Measurements from ENCODE around the gene TNC. TPM values are rescaled to one million over a fixed set of nuclear protein-coding genes. Genes with fewer than 3 reads are reported as not detected.

Gene TNC
- polyA plus RNA-seq, 1 of the 3 experiments (the other 2 are of a cell fraction): 805 TPM

DNA sequence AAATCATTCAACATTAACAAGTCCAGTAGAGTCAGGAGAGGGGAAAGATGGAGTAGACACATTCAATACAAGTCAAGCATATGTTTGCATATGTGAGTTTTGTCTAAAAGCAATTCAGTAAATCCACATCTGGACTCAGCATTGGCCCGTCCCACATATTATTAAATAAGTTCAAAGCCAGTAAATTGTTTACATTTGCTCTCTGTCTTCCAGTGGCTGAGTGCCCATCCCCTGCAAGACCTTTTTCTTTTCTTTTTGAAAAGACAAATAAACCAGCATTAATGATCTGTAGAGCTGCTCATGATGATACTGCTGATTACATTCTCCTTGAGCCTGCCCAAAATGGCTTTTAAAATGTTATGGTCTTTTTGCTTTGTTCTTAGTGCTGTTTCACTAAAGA lies 71.1 kb downstream of the TNC start:
- peaks cover 87 to 93% of the 10 kb centered on the region in 2 experiments for H3K36me3 ChIP-seq (replicated peaks in 1 of 2; ENCODE audit: control insufficient read depth in 1 of 2, insufficient read depth in 2 of 2, low read length in 1 of 2)
- no peaks in the 10 kb centered on the region for H4K20me1 ChIP-seq (ENCODE audit: insufficient read depth)
- peaks cover 39% of the 10 kb centered on the region for H3F3A ChIP-seq (replicated peaks; ENCODE audit: insufficient read depth)
- no peaks in the 10 kb centered on the region for H3K27me3 ChIP-seq (ENCODE audit: insufficient read depth)
- no peak overlapping the region for H3K9ac ChIP-seq
- WGBS (ENCODE audit: low lambda C conversion rate): 89% methylated on average over 1 of the region's 1 CpG
- no peak overlapping the region for H3K4me3 ChIP-seq (ENCODE audit: low read depth in 2 of 2, low read length in 1 of 2)
- POLR2A ChIA-PET: no interaction called here
- no peak for DNase-seq
- CTCF ChIA-PET: no interaction called here
- no peaks in the 10 kb centered on the region for H3K9me3 ChIP-seq
- TF ChIP-seq IRF3 (IDR thresholded peaks at IDR 0.05; ENCODE audit: low read depth, low read length): no peak
- TF ChIP-seq JUND (IDR thresholded peaks at IDR 0.05): no peak
- no peak for TF ChIP-seq CHD2 (IDR thresholded peaks at IDR 0.05; ENCODE audit: low read length, partially characterized antibody)
- TF ChIP-seq SIN3A (IDR thresholded peaks at IDR 0.05; ENCODE audit: borderline replicate concordance, low read depth, low read length): no peak
- TF ChIP-seq, protein P1, sequence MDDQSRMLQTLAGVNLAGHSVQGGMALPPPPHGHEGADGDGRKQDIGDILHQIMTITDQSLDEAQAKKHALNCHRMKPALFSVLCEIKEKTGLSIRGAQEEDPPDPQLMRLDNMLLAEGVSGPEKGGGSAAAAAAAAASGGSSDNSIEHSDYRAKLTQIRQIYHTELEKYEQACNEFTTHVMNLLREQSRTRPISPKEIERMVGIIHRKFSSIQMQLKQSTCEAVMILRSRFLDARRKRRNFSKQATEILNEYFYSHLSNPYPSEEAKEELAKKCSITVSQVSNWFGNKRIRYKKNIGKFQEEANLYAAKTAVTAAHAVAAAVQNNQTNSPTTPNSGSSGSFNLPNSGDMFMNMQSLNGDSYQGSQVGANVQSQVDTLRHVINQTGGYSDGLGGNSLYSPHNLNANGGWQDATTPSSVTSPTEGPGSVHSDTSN (IDR thresholded peaks at IDR 0.05): no peak
- TF ChIP-seq ZBTB33 (IDR thresholded peaks at IDR 0.05; ENCODE audit: borderline replicate concordance, low read depth): no peak
- no peak for TF ChIP-seq FOSL2 (IDR thresholded peaks at IDR 0.05; ENCODE audit: borderline replicate concordance, low read depth)
- no peak for TF ChIP-seq EZH2phosphoT487 (IDR thresholded peaks at IDR 0.05; ENCODE audit: borderline replicate concordance, low read depth)
- no peak for TF ChIP-seq TAF1 (IDR thresholded peaks at IDR 0.05; ENCODE audit: borderline replicate concordance, low read depth, low read length)
- no peak for TF ChIP-seq FOXM1 (IDR thresholded peaks at IDR 0.05; ENCODE audit: low read depth)
- TF ChIP-seq RFX5 (IDR thresholded peaks at IDR 0.05; ENCODE audit: low read length): no peak
- TF ChIP-seq, protein P2, sequence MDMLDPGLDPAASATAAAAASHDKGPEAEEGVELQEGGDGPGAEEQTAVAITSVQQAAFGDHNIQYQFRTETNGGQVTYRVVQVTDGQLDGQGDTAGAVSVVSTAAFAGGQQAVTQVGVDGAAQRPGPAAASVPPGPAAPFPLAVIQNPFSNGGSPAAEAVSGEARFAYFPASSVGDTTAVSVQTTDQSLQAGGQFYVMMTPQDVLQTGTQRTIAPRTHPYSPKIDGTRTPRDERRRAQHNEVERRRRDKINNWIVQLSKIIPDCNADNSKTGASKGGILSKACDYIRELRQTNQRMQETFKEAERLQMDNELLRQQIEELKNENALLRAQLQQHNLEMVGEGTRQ (IDR thresholded peaks at IDR 0.05; ENCODE audit: borderline replicate concordance, low read depth, low read length): no peak
- no peak for TF ChIP-seq SMC3 (IDR thresholded peaks at IDR 0.05; ENCODE audit: low read depth, low read length)
- TF ChIP-seq, protein P3, sequence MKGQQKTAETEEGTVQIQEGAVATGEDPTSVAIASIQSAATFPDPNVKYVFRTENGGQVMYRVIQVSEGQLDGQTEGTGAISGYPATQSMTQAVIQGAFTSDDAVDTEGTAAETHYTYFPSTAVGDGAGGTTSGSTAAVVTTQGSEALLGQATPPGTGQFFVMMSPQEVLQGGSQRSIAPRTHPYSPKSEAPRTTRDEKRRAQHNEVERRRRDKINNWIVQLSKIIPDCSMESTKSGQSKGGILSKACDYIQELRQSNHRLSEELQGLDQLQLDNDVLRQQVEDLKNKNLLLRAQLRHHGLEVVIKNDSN (IDR thresholded peaks at IDR 0.05; ENCODE audit: borderline replicate concordance, low read depth): no peak
- TF ChIP-seq GABPA (IDR thresholded peaks at IDR 0.05; ENCODE audit: low read depth): no peak
- no peak for TF ChIP-seq NFIC (IDR thresholded peaks at IDR 0.05; ENCODE audit: borderline replicate concordance)
- TF ChIP-seq ELF1 (IDR thresholded peaks at IDR 0.05): no peak
- no peak for TF ChIP-seq RXRA (IDR thresholded peaks at IDR 0.05; ENCODE audit: borderline replicate concordance, low read depth)
- H3K4me1 ChIP-seq (ENCODE audit: control insufficient read depth in 1 of 2, insufficient read depth in 2 of 2, low read depth in 1 of 2, low read length in 1 of 2): no peaks in the 10 kb centered on the region
- H3K27ac ChIP-seq (ENCODE audit: low read depth in 2 of 2, low read length in 1 of 2): no peak overlapping the region; a peak in 1 of 4 replicates
- no peak overlapping the region for H2AFZ ChIP-seq (ENCODE audit: low read depth)
- 0 out of 2 replicates have a peak, but pooled peaks cover 5% of the 10 kb centered on the region for H3K79me2 ChIP-seq (ENCODE audit: insufficient read depth)
- H3K9me2 ChIP-seq: no peaks in the 10 kb centered on the region
- no peak overlapping the region for H3K4me2 ChIP-seq

All from SK-N-SH (cell line).